Measurements from ENCODE around the gene PDIA2. TPM values are rescaled to one million over a fixed set of nuclear protein-coding genes. Genes with fewer than 3 reads are reported as not detected.

PDIA2 gene
- total and polyA plus RNA-seq, 2 experiments from 2014 or later = not detected

GRCh38 chr16:261031-261691, 21.8 kb upstream of the PDIA2 start:
- no peaks in the 10 kb centered on the region for H3K4me1 ChIP-seq (ENCODE audit: insufficient read depth)
- TF ChIP-seq EZH2 (IDR thresholded peaks at IDR 0.05; ENCODE audit: insufficient read depth, poor library complexity, severe bottlenecking) = no peak
- no peak for TF ChIP-seq EZH2phosphoT487 (IDR thresholded peaks at IDR 0.05; ENCODE audit: insufficient read depth, low read depth)
- no peak overlapping the region for H3K9ac ChIP-seq
- H2AFZ ChIP-seq = no peak overlapping the region
- in situ Hi-C loops (cut with MboI) = no loop called here
- H3K9me3 ChIP-seq (ENCODE audit: low read depth) = no peaks in the 10 kb centered on the region
- no peak overlapping the region for H3K4me3 ChIP-seq
- H3K36me3 ChIP-seq (ENCODE audit: low read depth) = no peaks in the 10 kb centered on the region
- 87 to 90% methylated on average over 28 of the region's 28 CpGs for WGBS, 2 experiments (ENCODE audit: low coverage in 1 of 2, low lambda C conversion rate in 2 of 2, missing lambda C conversion rate in 2 of 2)
- H4K20me1 ChIP-seq (ENCODE audit: insufficient read depth) = no peaks in the 10 kb centered on the region
- DNase-seq = no peak
- H3K27me3 ChIP-seq (replicated peaks; ENCODE audit: insufficient read depth) = no peaks in the 10 kb centered on the region
- H3K9me2 ChIP-seq (ENCODE audit: insufficient read depth) = no peaks in the 10 kb centered on the region
- no peaks in the 10 kb centered on the region for H3F3A ChIP-seq (ENCODE audit: insufficient read depth)
- H3K79me2 ChIP-seq (ENCODE audit: insufficient read depth) = no peaks in the 10 kb centered on the region
- no peak overlapping the region for H3K4me2 ChIP-seq (ENCODE audit: unreplicated experiment)
- H3K27ac ChIP-seq = no peak overlapping the region

GRCh38 chr16:262121-262745, 20.7 kb upstream of the PDIA2 start:
- no peak overlapping the region for H3K4me2 ChIP-seq (ENCODE audit: unreplicated experiment)
- H3K9me3 ChIP-seq (ENCODE audit: low read depth) = no peaks in the 10 kb centered on the region
- no peaks in the 10 kb centered on the region for H4K20me1 ChIP-seq (ENCODE audit: insufficient read depth)
- no peak overlapping the region for H2AFZ ChIP-seq
- no peaks in the 10 kb centered on the region for H3K9me2 ChIP-seq (ENCODE audit: insufficient read depth)
- DNase-seq = no peak
- H3K27ac ChIP-seq = no peak overlapping the region
- H3K27me3 ChIP-seq (replicated peaks; ENCODE audit: insufficient read depth) = no peaks in the 10 kb centered on the region
- H3K4me1 ChIP-seq (ENCODE audit: insufficient read depth) = no peaks in the 10 kb centered on the region
- H3K79me2 ChIP-seq (ENCODE audit: insufficient read depth) = no peaks in the 10 kb centered on the region
- no peak for TF ChIP-seq EZH2 (IDR thresholded peaks at IDR 0.05; ENCODE audit: insufficient read depth, poor library complexity, severe bottlenecking)
- no peak for TF ChIP-seq EZH2phosphoT487 (IDR thresholded peaks at IDR 0.05; ENCODE audit: insufficient read depth, low read depth)
- no peak overlapping the region for H3K9ac ChIP-seq
- no peaks in the 10 kb centered on the region for H3K36me3 ChIP-seq (ENCODE audit: low read depth)
- no peaks in the 10 kb centered on the region for H3F3A ChIP-seq (ENCODE audit: insufficient read depth)
- in situ Hi-C loops (cut with MboI) = no loop called here
- WGBS, 2 experiments (ENCODE audit: low coverage in 1 of 2, low lambda C conversion rate in 2 of 2, missing lambda C conversion rate in 2 of 2) = 96 to 97% methylated on average over 29 of the region's 29 CpGs
- no peak overlapping the region for H3K4me3 ChIP-seq

DNA sequence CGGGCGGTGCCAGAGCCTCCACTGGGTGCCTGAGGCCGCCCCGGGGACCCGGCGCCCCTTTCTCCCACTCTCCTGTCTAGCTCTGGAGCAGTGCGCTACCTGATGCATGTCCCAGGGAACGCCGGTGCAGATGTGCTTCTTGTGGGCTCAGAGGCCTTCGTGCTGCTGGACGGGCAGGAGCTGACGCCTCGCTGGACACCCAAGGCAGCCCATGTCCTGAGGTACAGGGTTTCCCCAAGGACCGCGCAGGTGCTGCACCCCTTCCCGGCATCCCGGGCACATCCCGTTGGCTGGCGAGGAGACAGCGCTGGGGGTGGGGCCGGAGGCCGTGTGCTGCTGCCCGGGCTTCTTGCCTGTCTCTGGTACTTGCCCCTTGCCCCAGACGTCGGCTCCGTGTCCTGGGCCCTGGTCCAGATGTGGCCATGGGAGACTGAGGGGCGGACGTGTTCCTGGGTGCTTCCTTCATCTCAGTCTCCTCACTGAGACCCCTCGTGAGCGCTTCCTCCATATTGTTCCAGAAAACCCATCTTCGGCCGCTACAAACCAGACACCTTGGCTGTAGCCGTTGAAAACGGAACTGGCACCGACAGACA, 19.7 kb upstream of the PDIA2 start:
- H3K9me3 ChIP-seq (ENCODE audit: low read depth) = no peaks in the 10 kb centered on the region
- no peak for DNase-seq
- H3K4me2 ChIP-seq (ENCODE audit: unreplicated experiment) = no peak overlapping the region
- H3K79me2 ChIP-seq (ENCODE audit: insufficient read depth) = no peaks in the 10 kb centered on the region
- no peaks in the 10 kb centered on the region for H3K36me3 ChIP-seq (ENCODE audit: low read depth)
- H4K20me1 ChIP-seq (ENCODE audit: insufficient read depth) = no peaks in the 10 kb centered on the region
- H2AFZ ChIP-seq = no peak overlapping the region
- TF ChIP-seq EZH2 (IDR thresholded peaks at IDR 0.05; ENCODE audit: insufficient read depth, poor library complexity, severe bottlenecking) (no peak), EZH2phosphoT487 (IDR thresholded peaks at IDR 0.05; ENCODE audit: insufficient read depth, low read depth) (no peak)
- WGBS, 2 experiments (ENCODE audit: low coverage in 1 of 2, low lambda C conversion rate in 2 of 2, missing lambda C conversion rate in 2 of 2) = 93 to 95% methylated on average over 29 to 35 of the region's 35 CpGs
- no peaks in the 10 kb centered on the region for H3K9me2 ChIP-seq (ENCODE audit: insufficient read depth)
- H3K27me3 ChIP-seq (replicated peaks; ENCODE audit: insufficient read depth) = no peaks in the 10 kb centered on the region
- H3K4me1 ChIP-seq (ENCODE audit: insufficient read depth) = no peaks in the 10 kb centered on the region
- in situ Hi-C loops (cut with MboI) = no loop called here
- H3K4me3 ChIP-seq = no peak overlapping the region
- H3K9ac ChIP-seq = no peak overlapping the region
- no peaks in the 10 kb centered on the region for H3F3A ChIP-seq (ENCODE audit: insufficient read depth)
- no peak overlapping the region for H3K27ac ChIP-seq

- no peaks in the 10 kb centered on the region for H3K27me3 ChIP-seq (replicated peaks; ENCODE audit: insufficient read depth)
- in situ Hi-C loops (cut with MboI) = no loop called here
- TF ChIP-seq EZH2 (IDR thresholded peaks at IDR 0.05; ENCODE audit: insufficient read depth, poor library complexity, severe bottlenecking) (no peak), EZH2phosphoT487 (IDR thresholded peaks at IDR 0.05; ENCODE audit: insufficient read depth, low read depth) (no peak)
- H3K4me3 ChIP-seq = no peak overlapping the region
- H2AFZ ChIP-seq = no peak overlapping the region
- no peaks in the 10 kb centered on the region for H3K36me3 ChIP-seq (ENCODE audit: low read depth)
- no peaks in the 10 kb centered on the region for H3K4me1 ChIP-seq (ENCODE audit: insufficient read depth)
- H3K27ac ChIP-seq = no peak overlapping the region
- H3K9ac ChIP-seq = no peak overlapping the region
- H3K4me2 ChIP-seq (ENCODE audit: unreplicated experiment) = no peak overlapping the region
- H3K79me2 ChIP-seq (ENCODE audit: insufficient read depth) = no peaks in the 10 kb centered on the region
- H3K9me3 ChIP-seq (ENCODE audit: low read depth) = no peaks in the 10 kb centered on the region
- WGBS, 2 experiments (ENCODE audit: low coverage in 1 of 2, low lambda C conversion rate in 2 of 2, missing lambda C conversion rate in 2 of 2) = 89 to 90% methylated on average over 15 to 17 of the region's 17 CpGs
- no peaks in the 10 kb centered on the region for H4K20me1 ChIP-seq (ENCODE audit: insufficient read depth)
- no peaks in the 10 kb centered on the region for H3K9me2 ChIP-seq (ENCODE audit: insufficient read depth)
- H3F3A ChIP-seq (ENCODE audit: insufficient read depth) = no peaks in the 10 kb centered on the region
- no peak for DNase-seq
Measured at GRCh38 chr16:263944-264343, 19.0 kb upstream of the PDIA2 start.

All from GM23248 (cell line).